Trophoblast cell (in vitro differentiated cells and primary cell): ENCODE data around the gene MYZAP.

Source experiments
- DNase-seq, 2 donors: peaks; one replicate each; pipeline ENCODE4 v3.0.0-alpha.2; 2016
- H2AFZ ChIP-seq: 2 replicates; pipeline ENCODE4 v1.6.1; 2013; ENCODE audit warnings: low read length, moderate library complexity, mild to moderate bottlenecking; ENCODE audit not compliant: insufficient read depth, poor library complexity
- H2AK5ac ChIP-seq: 2 replicates; pipeline ENCODE4 v1.6.1; 2013; ENCODE audit warnings: mild to moderate bottlenecking, low read length
- H2BK120ac ChIP-seq: 2 replicates; pipeline ENCODE4 v1.6.1; 2013; ENCODE audit warnings: low read length, mild to moderate bottlenecking, moderate library complexity; ENCODE audit not compliant: insufficient read depth, poor library complexity
- H2BK12ac ChIP-seq: 2 replicates; pipeline ENCODE4 v1.6.1; 2013; ENCODE audit warnings: mild to moderate bottlenecking, low read length, moderate library complexity
- H2BK5ac ChIP-seq: 2 replicates; pipeline ENCODE4 v1.6.1; 2013; ENCODE audit warnings: low read length, low read depth, moderate library complexity, mild to moderate bottlenecking; ENCODE audit not compliant: poor library complexity
- H3K14ac ChIP-seq: 2 replicates; pipeline ENCODE4 v1.6.1; 2013; ENCODE audit warnings: mild to moderate bottlenecking, low read length
- H3K18ac ChIP-seq: 2 replicates; pipeline ENCODE4 v1.6.1; 2013; ENCODE audit warnings: mild to moderate bottlenecking, low read length
- H3K23ac ChIP-seq: 2 replicates; pipeline ENCODE4 v1.6.1; 2013; ENCODE audit warnings: low read length
- H3K27ac ChIP-seq: 2 replicates; pipeline ENCODE4 v1.5.1; 2013; ENCODE audit warnings: low read depth, mild to moderate bottlenecking, inconsistent platforms, low read length, moderate library complexity
- H3K27me3 ChIP-seq: 2 replicates; pipeline ENCODE4 v1.6.1; 2013; ENCODE audit warnings: inconsistent platforms, mild to moderate bottlenecking, low read length, moderate library complexity; ENCODE audit not compliant: insufficient read depth
- H3K36me3 ChIP-seq, 2 experiments: 1 replicate in 1 of 2; 2 replicates in 1 of 2; pipeline ENCODE4 v1.6.1; 2013; ENCODE audit warnings: low read length in 2 of 2, mild to moderate bottlenecking in 2 of 2, moderate library complexity in 1 of 2; ENCODE audit not compliant: insufficient read depth in 2 of 2, control insufficient read depth in 1 of 2
- H3K4ac ChIP-seq: 2 replicates; pipeline ENCODE4 v1.6.1; 2013; ENCODE audit warnings: low read depth, mild to moderate bottlenecking, low read length, moderate library complexity
- H3K4me1 ChIP-seq, 2 experiments: 1 replicate in 1 of 2; 2 replicates in 1 of 2; pipeline ENCODE4 v1.6.1; 2013; ENCODE audit warnings: low read length in 2 of 2, mild to moderate bottlenecking in 2 of 2, moderate library complexity in 1 of 2; ENCODE audit not compliant: insufficient read depth in 2 of 2, control insufficient read depth in 1 of 2
- H3K4me2 ChIP-seq: 2 replicates; pipeline ENCODE4 v1.6.1; 2013; ENCODE audit warnings: inconsistent platforms, mild to moderate bottlenecking, low read length, moderate library complexity
- H3K4me3 ChIP-seq: 2 replicates; pipeline ENCODE4 v1.5.1; 2013; ENCODE audit warnings: mild to moderate bottlenecking, low read depth, low read length, inconsistent platforms
- H3K79me1 ChIP-seq: one replicate; pipeline ENCODE4 v1.6.1; 2013; ENCODE audit warnings: low read length
- H3K79me2 ChIP-seq: 2 replicates; pipeline ENCODE4 v1.6.1; 2013; ENCODE audit warnings: low read length, mild to moderate bottlenecking; ENCODE audit not compliant: control insufficient read depth, insufficient read depth, poor library complexity
- H3K9ac ChIP-seq: 2 replicates; pipeline ENCODE4 v1.6.1; 2013; ENCODE audit warnings: mild to moderate bottlenecking, low read length
- H3K9me3 ChIP-seq: 2 replicates; pipeline ENCODE4 v1.6.1; 2013; ENCODE audit warnings: low read depth, mild to moderate bottlenecking, control low read depth, inconsistent platforms, low read length; ENCODE audit not compliant: insufficient read depth
- H4K12ac ChIP-seq: 2 replicates; pipeline ENCODE4 v1.6.1; 2013; ENCODE audit warnings: low read depth, mild to moderate bottlenecking, low read length, moderate library complexity
- H4K8ac ChIP-seq: 2 replicates; pipeline ENCODE4 v1.6.1; 2013; ENCODE audit warnings: low read depth, mild to moderate bottlenecking, low read length, moderate library complexity
- H4K91ac ChIP-seq: one replicate; pipeline ENCODE4 v1.6.1; 2013; ENCODE audit warnings: low read depth, mild to moderate bottlenecking, low read length, moderate library complexity
- WGBS: extraction: QIAGEN DNeasy Blood & Tissue Kit; methylation state at CpG from one replicate; pipeline ENCODE4 v1.1.7; 2013; ENCODE audit warnings: missing lambda C conversion rate; ENCODE audit not compliant: insufficient read length, insufficient coverage; ENCODE audit errors: extremely low coverage; 5-methylcytosine and 5-hydroxymethylcytosine counted together

Gene MYZAP

DNA sequence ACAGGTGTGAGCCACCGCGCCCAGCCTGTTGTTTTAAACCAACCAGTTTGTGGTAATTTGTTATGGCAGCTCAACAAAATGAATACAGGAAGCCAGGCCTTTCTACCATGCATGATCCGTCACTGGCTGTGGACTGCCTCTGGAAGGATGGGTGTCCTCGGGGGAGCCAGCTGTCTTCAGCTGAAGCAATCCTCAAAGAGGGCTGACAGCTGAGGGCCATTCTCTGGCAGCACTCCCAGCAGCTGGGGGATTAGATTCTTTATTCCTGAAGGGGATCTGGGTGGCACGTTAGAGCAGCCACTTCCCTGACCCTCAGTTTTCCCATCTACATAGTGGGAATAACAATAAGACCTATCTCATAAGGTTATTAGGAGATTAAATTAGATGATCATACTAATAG lies 139.2 kb downstream of the MYZAP start:
- Histone ChIP-seq H3K4ac (no peak overlapping the region), H2AK5ac (no peak overlapping the region), H3K4me2 (no peak overlapping the region), H2AFZ (no peak overlapping the region), H3K79me2 (no peaks in the 10 kb centered on the region), H3K23ac (no peak overlapping the region), H3K4me1 (peaks cover 7% of the 10 kb centered on the region in 2 experiments), H3K27ac (no peak overlapping the region), H2BK12ac (no peak overlapping the region), H3K27me3 (no peaks in the 10 kb centered on the region), H3K4me3 (no peak overlapping the region), H3K79me1 (no peaks in the 10 kb centered on the region), H3K9me3 (no peaks in the 10 kb centered on the region), H3K9ac (no peak overlapping the region), H4K12ac (no peak overlapping the region), H4K91ac (no peak overlapping the region), H4K8ac (no peak overlapping the region), H2BK5ac (no peak overlapping the region), H3K18ac (no peak overlapping the region), H3K36me3 (no peaks in the 10 kb centered on the region), H2BK120ac (no peak overlapping the region), H3K14ac (no peak overlapping the region)
- WGBS = no CpG with 5 or more reads among the region's 5 CpGs
- DNase-seq = no peak

DNA sequence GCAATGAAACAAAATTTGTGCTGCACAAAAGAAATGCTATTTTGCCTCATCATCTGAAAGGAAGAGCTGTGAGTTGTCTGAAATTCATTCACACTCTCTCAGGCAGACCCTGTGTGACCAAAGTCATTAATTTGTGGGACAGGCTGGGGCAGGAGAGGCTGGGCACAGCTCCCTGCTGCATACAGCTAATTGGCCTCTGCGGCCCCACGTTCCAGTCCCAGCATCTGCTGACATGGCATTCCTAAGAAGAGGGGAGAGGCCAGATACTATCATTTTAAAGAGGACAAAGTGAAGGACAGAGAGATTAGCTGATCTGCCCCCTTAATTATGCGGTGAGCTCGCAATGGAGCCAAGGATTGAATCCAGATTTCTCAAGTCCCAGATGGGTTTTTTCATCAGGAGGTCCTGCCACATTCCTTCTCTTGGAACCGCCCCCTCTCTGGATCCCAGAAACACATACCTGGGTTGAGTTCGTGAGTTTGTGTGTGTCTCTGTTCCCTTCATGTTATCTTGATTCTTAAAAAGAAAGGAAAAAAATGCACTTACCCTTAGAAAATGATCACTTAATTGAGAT lies 139.9 kb downstream of the MYZAP start:
- Histone ChIP-seq H3K4me1 (peaks cover 7% of the 10 kb centered on the region in 2 experiments), H4K8ac (no peak overlapping the region), H3K79me2 (no peaks in the 10 kb centered on the region), H3K18ac (no peak overlapping the region), H2AFZ (no peak overlapping the region), H2BK120ac (no peak overlapping the region), H3K4ac (no peak overlapping the region), H3K27ac (no peak overlapping the region), H2AK5ac (no peak overlapping the region), H4K91ac (no peak overlapping the region), H3K9me3 (no peaks in the 10 kb centered on the region), H3K23ac (no peak overlapping the region), H3K36me3 (no peaks in the 10 kb centered on the region), H3K14ac (no peak overlapping the region), H3K27me3 (no peaks in the 10 kb centered on the region), H3K9ac (no peak overlapping the region), H3K4me3 (no peak overlapping the region), H2BK5ac (no peak overlapping the region), H3K4me2 (peak overlapping the region; percentile 7), H3K79me1 (no peaks in the 10 kb centered on the region), H2BK12ac (no peak overlapping the region), H4K12ac (no peak overlapping the region)
- DNase-seq = no peak
- no CpG with 5 or more reads among the region's 6 CpGs for WGBS

DNA sequence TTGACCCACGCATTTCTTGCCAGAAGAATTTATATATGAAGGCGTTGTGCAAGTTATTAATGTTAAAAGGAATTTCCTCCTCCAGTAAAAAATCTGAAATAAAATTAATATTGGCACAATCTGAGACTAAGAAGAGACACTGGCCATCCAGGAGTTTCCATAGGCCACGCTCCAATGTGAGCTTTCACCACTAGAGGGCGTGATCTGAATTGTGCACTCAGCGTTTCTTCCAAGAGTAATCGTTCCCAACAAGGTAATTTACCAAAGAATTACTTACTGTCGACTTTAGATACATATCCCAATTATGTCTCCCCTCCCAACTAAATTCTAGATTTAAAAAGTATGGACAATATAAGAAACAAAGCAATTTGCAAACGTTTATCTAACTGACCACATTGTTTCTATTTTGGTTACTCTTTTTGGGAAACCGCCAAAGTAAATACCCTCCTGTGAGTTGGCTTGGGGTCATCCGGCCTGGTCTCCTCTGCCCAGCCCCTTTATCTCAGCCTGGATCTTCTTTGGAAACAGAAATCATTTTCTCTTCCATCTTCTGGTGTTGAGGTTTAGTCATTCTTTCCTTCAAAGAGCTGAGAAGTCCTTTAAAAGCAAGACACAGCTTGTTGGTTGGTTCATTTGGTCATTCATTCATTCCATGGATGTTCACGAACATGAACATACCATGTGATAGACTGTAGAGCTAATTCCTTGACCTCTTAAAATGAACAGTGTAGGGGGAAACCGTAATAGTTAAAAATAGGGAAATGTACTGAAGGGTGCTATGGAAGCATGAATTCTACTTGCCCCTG lies 141.0 kb downstream of the MYZAP start:
- H4K91ac ChIP-seq = no peak overlapping the region
- no peaks in the 10 kb centered on the region for H3K79me2 ChIP-seq
- no peaks in the 10 kb centered on the region for H3K79me1 ChIP-seq
- no peak overlapping the region for H2BK120ac ChIP-seq
- H3K4me3 ChIP-seq = no peak overlapping the region
- no peaks in the 10 kb centered on the region for H3K36me3 ChIP-seq
- no peak overlapping the region for H3K9ac ChIP-seq
- H3K14ac ChIP-seq = no peak overlapping the region
- peak; percentile 47 to 85 for DNase-seq
- H2AFZ ChIP-seq = no peak overlapping the region
- H3K4me1 ChIP-seq = peaks cover 7% of the 10 kb centered on the region in 2 experiments
- no peak overlapping the region for H3K18ac ChIP-seq
- no peak overlapping the region for H3K4me2 ChIP-seq
- no peaks in the 10 kb centered on the region for H3K27me3 ChIP-seq
- H4K8ac ChIP-seq = no peak overlapping the region
- no peak overlapping the region for H2BK5ac ChIP-seq
- WGBS = no CpG with 5 or more reads among the region's 12 CpGs
- H3K27ac ChIP-seq = no peak overlapping the region
- no peak overlapping the region for H3K4ac ChIP-seq
- H2AK5ac ChIP-seq = no peak overlapping the region
- H3K23ac ChIP-seq = no peak overlapping the region
- H4K12ac ChIP-seq = no peak overlapping the region
- H3K9me3 ChIP-seq = no peaks in the 10 kb centered on the region
- H2BK12ac ChIP-seq = no peak overlapping the region

DNA sequence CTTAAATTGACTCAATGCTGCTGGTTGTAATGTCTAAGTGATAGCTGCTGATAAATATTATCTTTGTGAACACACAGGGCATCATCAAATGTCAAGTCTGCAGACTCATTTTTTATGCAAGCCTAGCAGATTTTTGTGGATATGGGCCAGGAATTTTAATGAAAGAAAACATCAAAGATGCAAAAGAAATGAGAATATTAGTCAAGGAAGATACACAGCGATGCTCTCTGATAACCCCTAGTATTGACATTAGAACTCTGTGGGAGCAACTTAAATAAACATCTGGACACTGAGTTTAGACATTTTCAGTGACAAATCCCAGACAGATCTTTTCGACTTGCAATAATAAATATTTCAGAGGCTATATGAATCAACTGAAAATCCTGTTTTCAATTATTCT lies 143.2 kb downstream of the MYZAP start:
- Histone ChIP-seq H3K23ac (no peak overlapping the region), H3K4me3 (no peak overlapping the region), H4K8ac (no peak overlapping the region), H2BK5ac (no peak overlapping the region), H3K4ac (no peak overlapping the region), H3K4me2 (no peak overlapping the region), H4K91ac (no peak overlapping the region), H3K14ac (no peak overlapping the region), H3K9ac (no peak overlapping the region), H2AFZ (no peak overlapping the region), H3K79me1 (no peaks in the 10 kb centered on the region), H2BK12ac (no peak overlapping the region), H3K27ac (no peak overlapping the region), H3K27me3 (no peaks in the 10 kb centered on the region), H3K4me1 (peaks cover 7% of the 10 kb centered on the region in 2 experiments), H4K12ac (no peak overlapping the region), H3K18ac (no peak overlapping the region), H2BK120ac (no peak overlapping the region), H3K9me3 (no peaks in the 10 kb centered on the region), H3K79me2 (no peaks in the 10 kb centered on the region), H3K36me3 (no peaks in the 10 kb centered on the region), H2AK5ac (no peak overlapping the region)
- no CpG with 5 or more reads among the region's 2 CpGs for WGBS
- no peak for DNase-seq
